HG03469 (cell line): ENCODE measurements around the gene BPTF.
"Not testable (repeated sequence)": the region's sequence is repeated elsewhere in the genome, so short reads cannot be mapped to it uniquely, and the experiment has no call there.

Experiments
- ATAC-seq: cut with Tn5 transposase; IDR thresholded peaks from one replicate; pipeline ENCODE4 v1.9.1; 2021; ENCODE audit warnings: mild to moderate bottlenecking, moderate library complexity, moderate number of reproducible peaks; ENCODE audit not compliant: unreplicated experiment

Gene BPTF

GRCh38 chr17:67962156-67962555, 136.9 kb downstream of the BPTF start:
- ATAC-seq: not testable (repeated sequence)

- ATAC-seq: not testable (repeated sequence)
Measured at GRCh38 chr17:67963145-67963572, 137.9 kb downstream of the BPTF start.

GRCh38 chr17:67970783-67971182, 145.5 kb downstream of the BPTF start:
- no peak for ATAC-seq

GRCh38 chr17:67974185-67974584, 148.9 kb downstream of the BPTF start:
- ATAC-seq: no peak

- no peak for ATAC-seq
Measured at GRCh38 chr17:67974598-67975066, 149.3 kb downstream of the BPTF start.

GRCh38 chr17:67976306-67976705, 151.0 kb downstream of the BPTF start:
- not testable (repeated sequence) for ATAC-seq

GRCh38 chr17:67980456-67980855, 155.2 kb downstream of the BPTF start:
- ATAC-seq: no peak

GRCh38 chr17:67980883-67981282, 155.6 kb downstream of the BPTF start:
- not testable (repeated sequence) for ATAC-seq

GRCh38 chr17:67982034-67982640, 156.8 kb downstream of the BPTF start:
- ATAC-seq: no peak

- no peak for ATAC-seq
Measured at GRCh38 chr17:67982686-67983382, 157.5 kb downstream of the BPTF start.

- no peak for ATAC-seq
Measured at GRCh38 chr17:67983383-67983688, 158.0 kb downstream of the BPTF start.

GRCh38 chr17:67990909-67991308, 165.6 kb downstream of the BPTF start:
- no peak for ATAC-seq

- ATAC-seq: peak; percentile 13
Measured at GRCh38 chr17:67992548-67993152, 167.3 kb downstream of the BPTF start.

GRCh38 chr17:67993153-67993997, 168.1 kb downstream of the BPTF start:
- peak; percentile 62 for ATAC-seq

GRCh38 chr17:67993998-67994361, 168.7 kb downstream of the BPTF start:
- no peak for ATAC-seq

- no peak for ATAC-seq
Measured at GRCh38 chr17:67994817-67995569, 169.7 kb downstream of the BPTF start.

- no peak for ATAC-seq
Measured at GRCh38 chr17:67995570-67996263, 170.4 kb downstream of the BPTF start.

- not testable (repeated sequence) for ATAC-seq
Measured at GRCh38 chr17:67996301-67997171, 171.2 kb downstream of the BPTF start, which contains the start of gene C17orf58. Gene C17orf58, minus strand, starts transcription at chr17:67996469. Its CDS starts 271 bp downstream, at chr17:67996198.

- no peak for ATAC-seq
Measured at GRCh38 chr17:67998466-67998865, 173.2 kb downstream of the BPTF start.
